ENCODE data around the gene CYP3A4. TPM values are rescaled to one million over a fixed set of nuclear protein-coding genes. Genes with fewer than 3 reads are reported as not detected.

The CYP3A4 gene
- total and polyA plus RNA-seq, 2 of the 13 experiments (the other 11 are each of a cell fraction or from before 2014, with no cell fraction given): 0.11 to 0.24 TPM

- TF ChIP-seq ATF6 (CRISPR knock-in tag; conservative IDR thresholded peaks at IDR 0.05): no peak
- TF ChIP-seq TRIM22 (IDR thresholded peaks at IDR 0.05): no peak
- TF ChIP-seq ZNF18 (CRISPR knock-in tag; IDR thresholded peaks at IDR 0.05; ENCODE audit: insufficient replicate concordance): no peak
- 0 out of 2 replicates have a peak, but pooled peaks have one; percentile 43 for TF ChIP-seq GATAD1 (CRISPR knock-in tag; IDR thresholded peaks at IDR 0.05)
- TF ChIP-seq PREB (CRISPR knock-in tag; IDR thresholded peaks at IDR 0.05): no peak
- TF ChIP-seq KAT2B (IDR thresholded peaks at IDR 0.05; ENCODE audit: borderline replicate concordance, low read depth, low read length): no peak
- no peak for TF ChIP-seq NPAS2 (CRISPR knock-in tag; IDR thresholded peaks at IDR 0.05; ENCODE audit: borderline replicate concordance)
- 0 out of 2 replicates have a peak, but pooled peaks have one; percentile 35 for TF ChIP-seq SNAPC4 (CRISPR knock-in tag; IDR thresholded peaks at IDR 0.05)
- TF ChIP-seq BORCS8-MEF2B (CRISPR knock-in tag; IDR thresholded peaks at IDR 0.05): no peak
- no peak for TF ChIP-seq ARNT2 (CRISPR knock-in tag; IDR thresholded peaks at IDR 0.05; ENCODE audit: low read depth)
- TF ChIP-seq U2AF2 (IDR thresholded peaks at IDR 0.05; ENCODE audit: low read depth, low read length): no peak
- TF ChIP-seq KLF6 (CRISPR knock-in tag; IDR thresholded peaks at IDR 0.05): no peak
- TF ChIP-seq TERF1 (CRISPR knock-in tag; IDR thresholded peaks at IDR 0.05): no peak
- TF ChIP-seq THAP8 (CRISPR knock-in tag; IDR thresholded peaks at IDR 0.05; ENCODE audit: borderline replicate concordance): no peak
These were observed 45.7 kb upstream of the CYP3A4 start (continued) for GRCh38 chr7:99829524-99830160.

Measured in HepG2 (cell line).